ENCODE measurements around the gene SP3. TPM values are rescaled to one million over a fixed set of nuclear protein-coding genes. Genes with fewer than 3 reads are reported as not detected.

Gene SP3
- total RNA-seq, 1 donor = 113 TPM

- Histone ChIP-seq H3K4me2 (ENCODE audit: insufficient read depth, low read length) (no peak overlapping the region), H3K27ac (ENCODE audit: low read depth, low read length) (no peak overlapping the region), H3K4me1 (ENCODE audit: insufficient read depth, low read length) (peaks cover 4% of the 10 kb centered on the region), H2AFZ (ENCODE audit: low read length) (no peak overlapping the region), H3K4me3 (ENCODE audit: insufficient read depth, low read length) (no peak overlapping the region), H4K20me1 (ENCODE audit: insufficient read depth, low read length) (peaks cover 45% of the 10 kb centered on the region), H3K27me3 (ENCODE audit: insufficient read depth, low read length) (no peaks in the 10 kb centered on the region), H3K36me3 (ENCODE audit: insufficient read depth, low read length) (peaks cover 6% of the 10 kb centered on the region), H3K9me3 (ENCODE audit: low read depth, low read length) (no peaks in the 10 kb centered on the region), H3K79me2 (ENCODE audit: insufficient read depth, low read length) (peaks cover 70% of the 10 kb centered on the region)
- no peak for TF ChIP-seq CTCF (IDR thresholded peaks at IDR 0.05; ENCODE audit: extremely low read depth, low read depth, low read length)
- no peak for DNase-seq (ENCODE audit: insufficient read length, low spot score, missing footprints)
Measured at GRCh38 chr2:173961346-173961705, 3.8 kb downstream of the SP3 start.

- DNase-seq (ENCODE audit: insufficient read length, low spot score, missing footprints) = no peak
- no peak overlapping the region for H2AFZ ChIP-seq (ENCODE audit: low read length)
- H3K4me2 ChIP-seq (ENCODE audit: insufficient read depth, low read length) = no peak overlapping the region
- H3K36me3 ChIP-seq (ENCODE audit: insufficient read depth, low read length) = peaks cover 18% of the 10 kb centered on the region
- H3K79me2 ChIP-seq (ENCODE audit: insufficient read depth, low read length) = peaks cover 84% of the 10 kb centered on the region
- H3K4me1 ChIP-seq (ENCODE audit: insufficient read depth, low read length) = no peaks in the 10 kb centered on the region
- no peaks in the 10 kb centered on the region for H3K9me3 ChIP-seq (ENCODE audit: low read depth, low read length)
- H3K27ac ChIP-seq (ENCODE audit: low read depth, low read length) = no peak overlapping the region
- no peaks in the 10 kb centered on the region for H3K27me3 ChIP-seq (ENCODE audit: insufficient read depth, low read length)
- peaks cover 50% of the 10 kb centered on the region for H4K20me1 ChIP-seq (ENCODE audit: insufficient read depth, low read length)
- no peak overlapping the region for H3K4me3 ChIP-seq (ENCODE audit: insufficient read depth, low read length)
- TF ChIP-seq CTCF (IDR thresholded peaks at IDR 0.05; ENCODE audit: extremely low read depth, low read depth, low read length) = no peak
Measured at GRCh38 chr2:173959909-173960308, 5.3 kb downstream of the SP3 start.

- Histone ChIP-seq H3K36me3 (ENCODE audit: insufficient read depth, low read length) (peaks cover 22% of the 10 kb centered on the region), H3K27me3 (ENCODE audit: insufficient read depth, low read length) (no peaks in the 10 kb centered on the region), H3K4me1 (ENCODE audit: insufficient read depth, low read length) (no peaks in the 10 kb centered on the region), H4K20me1 (ENCODE audit: insufficient read depth, low read length) (peaks cover 53% of the 10 kb centered on the region), H3K9me3 (ENCODE audit: low read depth, low read length) (no peaks in the 10 kb centered on the region), H3K4me2 (ENCODE audit: insufficient read depth, low read length) (no peak overlapping the region), H2AFZ (ENCODE audit: low read length) (no peak overlapping the region), H3K27ac (ENCODE audit: low read depth, low read length) (no peak overlapping the region), H3K4me3 (ENCODE audit: insufficient read depth, low read length) (no peak overlapping the region), H3K79me2 (ENCODE audit: insufficient read depth, low read length) (peaks cover 89% of the 10 kb centered on the region)
- no peak for TF ChIP-seq CTCF (IDR thresholded peaks at IDR 0.05; ENCODE audit: extremely low read depth, low read depth, low read length)
- no peak for DNase-seq (ENCODE audit: insufficient read length, low spot score, missing footprints)
Measured at GRCh38 chr2:173959358-173959884, 5.8 kb downstream of the SP3 start.

- no peak for TF ChIP-seq CTCF (IDR thresholded peaks at IDR 0.05; ENCODE audit: extremely low read depth, low read depth, low read length)
- Histone ChIP-seq H3K79me2 (ENCODE audit: insufficient read depth, low read length) (peaks cover 100% of the 10 kb centered on the region), H3K9me3 (ENCODE audit: low read depth, low read length) (no peaks in the 10 kb centered on the region), H4K20me1 (ENCODE audit: insufficient read depth, low read length) (peaks cover 53% of the 10 kb centered on the region), H2AFZ (ENCODE audit: low read length) (no peak overlapping the region), H3K4me3 (ENCODE audit: insufficient read depth, low read length) (no peak overlapping the region), H3K27ac (ENCODE audit: low read depth, low read length) (no peak overlapping the region), H3K4me2 (ENCODE audit: insufficient read depth, low read length) (no peak overlapping the region), H3K36me3 (ENCODE audit: insufficient read depth, low read length) (peaks cover 30% of the 10 kb centered on the region), H3K27me3 (ENCODE audit: insufficient read depth, low read length) (no peaks in the 10 kb centered on the region), H3K4me1 (ENCODE audit: insufficient read depth, low read length) (no peaks in the 10 kb centered on the region)
- no peak for DNase-seq (ENCODE audit: insufficient read length, low spot score, missing footprints)
Measured at GRCh38 chr2:173958198-173958846, 6.9 kb downstream of the SP3 start.
